DMS 273 (cell line): ENCODE measurements around the gene ATP10B.

Source experiments
- DNase-seq: peaks from one replicate; lab custom pipeline; 2025; ENCODE audit not compliant: unreplicated experiment; lab: John Stamatoyannopoulos, UW

ATP10B gene

DNA sequence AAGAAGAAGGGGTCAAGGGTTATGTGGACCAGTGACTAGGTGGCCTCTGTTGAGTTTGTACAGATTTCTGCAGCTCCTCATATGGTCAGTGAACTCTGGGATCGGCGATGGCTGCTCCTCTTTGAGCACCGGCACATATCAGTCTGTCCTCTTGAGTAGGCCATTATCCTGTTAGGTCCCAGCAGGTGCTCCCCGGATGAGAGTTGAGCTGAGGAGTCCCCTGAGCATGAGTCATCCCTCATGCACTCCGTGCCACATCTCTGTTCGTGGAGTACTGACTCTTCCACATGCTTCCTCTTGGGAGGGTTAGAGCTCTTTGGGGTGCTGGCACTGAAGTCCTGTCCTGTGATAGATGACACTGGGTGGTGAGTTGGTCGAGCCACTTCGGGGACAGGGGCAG lies 286.6 kb downstream of the ATP10B start:
- no peak for DNase-seq

- no peak for DNase-seq
These were observed 295.2 kb downstream of the ATP10B start for GRCh38 chr5:160556846-160557245.

- DNase-seq: peak; percentile 15
These were observed 295.9 kb downstream of the ATP10B start for GRCh38 chr5:160555971-160556631.

- no peak for DNase-seq
These were observed 296.4 kb downstream of the ATP10B start for GRCh38 chr5:160555581-160555970.

- DNase-seq: no peak
These were observed 301.9 kb downstream of the ATP10B start for GRCh38 chr5:160550075-160550474.

DNA sequence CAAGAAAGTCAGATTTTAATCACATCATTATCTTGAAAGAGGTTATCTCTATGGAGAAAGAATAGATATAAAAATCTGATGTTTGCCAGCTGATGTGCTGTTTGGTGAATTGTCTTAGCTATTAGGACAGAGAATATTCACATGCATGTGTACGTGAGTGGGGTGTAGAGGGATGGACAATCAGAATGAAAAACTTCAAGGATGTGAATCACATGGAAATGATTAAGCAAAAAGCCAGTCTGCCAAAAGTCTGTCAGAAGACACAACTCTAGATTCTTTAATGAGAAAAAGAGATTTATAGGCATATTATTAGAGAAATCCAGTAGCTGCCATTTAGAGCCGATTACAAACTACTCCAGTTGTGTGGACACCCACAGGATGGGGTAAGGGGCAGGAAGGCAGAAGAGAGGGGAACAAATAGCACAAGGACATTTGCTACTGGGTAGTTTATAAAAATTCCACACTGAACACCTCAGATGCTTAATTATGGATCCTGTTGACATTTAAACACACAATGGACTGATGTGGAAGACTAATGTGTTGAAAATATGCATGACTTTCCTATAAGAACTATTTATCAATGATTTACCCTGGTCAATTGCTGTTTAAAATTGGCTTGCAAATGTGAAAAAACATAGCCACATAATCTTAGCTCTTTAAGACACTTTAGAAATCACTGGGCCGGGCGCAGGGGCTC lies 302.9 kb downstream of the ATP10B start:
- DNase-seq: no peak

GRCh38 chr5:160547872-160548271 lies 304.1 kb downstream of the ATP10B start:
- DNase-seq: no peak

GRCh38 chr5:160547061-160547460 lies 304.9 kb downstream of the ATP10B start:
- no peak for DNase-seq

DNA sequence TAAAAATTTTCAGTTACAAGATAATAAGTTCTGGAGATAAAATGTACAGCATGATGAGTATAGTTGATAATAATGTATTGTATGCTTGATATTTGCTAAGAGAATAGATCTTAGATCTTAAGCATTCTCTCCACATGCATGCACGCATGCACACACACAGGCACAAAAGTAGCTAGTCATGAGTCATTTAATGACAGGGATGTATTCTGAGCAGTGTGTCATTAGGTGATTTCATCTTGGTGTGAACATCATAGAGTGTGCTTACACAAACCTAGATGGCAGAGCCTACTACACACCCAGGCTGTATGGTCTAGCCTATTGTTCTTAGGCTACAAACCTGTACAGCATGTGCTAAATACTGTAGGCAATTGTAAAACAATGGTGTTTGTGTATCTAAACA lies 306.2 kb downstream of the ATP10B start:
- DNase-seq: no peak

GRCh38 chr5:160543395-160543794 lies 308.6 kb downstream of the ATP10B start:
- DNase-seq: no peak

DNA sequence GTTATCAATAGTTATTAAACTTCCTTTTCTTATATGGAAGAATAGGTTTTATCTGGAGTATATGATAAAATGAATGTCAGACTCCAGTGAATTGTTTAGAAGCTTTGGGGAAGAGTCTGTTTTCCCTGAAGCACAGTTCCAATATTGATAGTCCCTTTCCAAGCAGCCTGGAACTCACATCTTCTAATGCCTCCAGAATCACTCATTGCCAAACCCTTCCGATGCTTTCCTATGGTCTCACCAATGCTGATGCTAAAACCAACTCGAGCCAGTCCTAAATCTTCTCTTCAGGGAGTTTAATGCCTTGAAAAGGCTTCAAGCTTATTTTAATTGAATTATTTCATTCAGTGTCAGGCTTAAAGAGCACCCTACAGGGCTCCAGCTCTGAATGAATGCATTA lies 309.2 kb downstream of the ATP10B start:
- DNase-seq: no peak

GRCh38 chr5:160542281-160542680 lies 309.7 kb downstream of the ATP10B start:
- no peak for DNase-seq

GRCh38 chr5:160539431-160539830 lies 312.6 kb downstream of the ATP10B start:
- no peak for DNase-seq

DNA sequence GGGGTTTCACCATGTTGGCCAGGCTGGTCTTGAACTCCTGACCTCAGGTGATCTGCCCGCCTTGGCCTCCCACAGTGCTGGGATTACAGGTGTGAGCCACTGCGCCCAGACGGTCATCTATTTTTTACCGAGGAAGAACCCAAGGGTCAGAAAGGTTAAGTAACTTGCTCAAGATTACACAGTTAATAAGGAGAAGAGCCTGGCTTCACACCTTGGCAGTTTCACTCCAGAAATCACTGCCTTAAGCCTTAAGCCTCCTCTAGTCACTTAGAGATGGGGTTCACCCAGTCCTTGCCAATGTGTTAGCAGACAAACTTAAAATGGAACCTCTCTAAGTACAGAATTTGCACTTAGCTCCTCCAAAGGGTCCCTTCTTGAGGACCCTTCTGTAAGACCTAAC lies 314.1 kb downstream of the ATP10B start:
- DNase-seq: no peak

- DNase-seq: no peak
These were observed 314.9 kb downstream of the ATP10B start for GRCh38 chr5:160537116-160537515.

DNA sequence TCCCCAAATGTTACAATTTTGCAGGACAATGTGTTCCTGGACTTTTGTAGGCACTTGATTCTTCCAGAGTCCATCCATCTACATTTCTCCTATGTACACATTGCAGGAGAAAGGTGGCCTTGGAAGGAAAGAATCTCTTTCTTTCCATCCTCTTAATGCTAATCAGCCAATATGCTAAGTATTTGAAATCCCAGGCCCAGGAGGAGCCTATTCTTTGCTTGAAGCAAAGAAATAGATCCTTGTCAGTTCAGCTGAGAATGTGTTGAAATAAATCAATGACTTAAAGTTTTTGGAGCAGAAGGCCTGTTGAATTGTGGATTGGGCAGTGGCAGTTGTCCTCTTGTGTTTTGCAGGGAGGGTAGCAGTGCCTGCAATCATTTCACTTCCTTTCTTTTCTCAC lies 317.1 kb downstream of the ATP10B start:
- no peak for DNase-seq

- DNase-seq: no peak
These were observed 317.9 kb downstream of the ATP10B start for GRCh38 chr5:160534125-160534524.

DNA sequence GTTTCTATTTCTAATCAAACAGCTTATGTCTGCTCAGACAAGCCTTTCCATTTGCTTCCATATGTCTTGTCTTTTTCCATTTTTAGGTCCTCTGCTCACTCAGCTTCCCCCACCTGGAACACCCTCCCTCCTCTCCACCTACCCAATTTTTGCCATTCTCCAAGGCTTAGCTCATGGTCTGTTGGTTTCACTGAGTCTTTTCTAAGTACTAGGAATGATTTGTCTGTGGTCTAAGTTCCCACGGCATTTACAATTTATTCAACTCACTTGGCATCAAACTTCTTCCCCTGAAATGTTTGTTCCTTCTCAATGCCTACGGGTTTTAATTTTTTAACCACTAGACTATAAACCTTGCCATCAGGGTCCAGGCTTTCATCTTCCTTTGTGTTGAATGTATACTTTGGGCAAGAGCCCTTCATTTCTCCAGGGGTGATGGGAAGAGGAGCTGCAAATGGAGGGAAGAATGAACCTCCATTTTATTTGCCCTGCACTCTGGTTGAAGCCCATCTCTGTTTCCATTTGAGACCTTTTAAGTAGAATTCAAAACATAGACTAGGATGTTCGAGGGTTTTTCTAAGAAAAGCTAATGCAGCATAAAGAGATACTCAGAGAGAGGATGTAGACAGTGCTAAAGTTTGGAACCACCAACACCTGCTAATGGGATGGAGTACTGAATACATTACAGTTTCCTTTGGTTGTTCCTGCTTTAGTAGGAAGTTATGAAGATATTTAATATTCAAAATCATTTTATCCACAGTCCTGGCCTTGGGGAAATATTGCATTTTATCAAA lies 326.3 kb downstream of the ATP10B start:
- DNase-seq: no peak

DNA sequence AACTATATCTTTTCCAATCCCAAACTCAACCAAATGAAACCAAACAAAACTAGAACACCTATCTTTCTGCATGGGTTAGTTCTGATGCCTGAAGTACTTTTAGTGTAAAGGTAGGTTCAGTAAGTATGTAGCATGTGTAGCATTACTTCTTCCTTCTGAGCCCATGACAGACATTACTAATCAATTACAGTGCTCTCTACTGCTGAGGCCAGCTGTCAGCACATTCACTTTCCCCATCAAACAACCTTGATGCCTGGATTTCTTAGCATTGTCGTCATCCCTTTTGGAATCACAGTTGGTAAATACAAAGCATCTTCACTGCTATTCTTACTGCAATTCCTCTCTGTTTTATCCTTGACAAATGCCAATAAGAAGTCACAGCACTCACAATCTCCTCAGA lies 327.2 kb downstream of the ATP10B start:
- peak; percentile 3 for DNase-seq

DNA sequence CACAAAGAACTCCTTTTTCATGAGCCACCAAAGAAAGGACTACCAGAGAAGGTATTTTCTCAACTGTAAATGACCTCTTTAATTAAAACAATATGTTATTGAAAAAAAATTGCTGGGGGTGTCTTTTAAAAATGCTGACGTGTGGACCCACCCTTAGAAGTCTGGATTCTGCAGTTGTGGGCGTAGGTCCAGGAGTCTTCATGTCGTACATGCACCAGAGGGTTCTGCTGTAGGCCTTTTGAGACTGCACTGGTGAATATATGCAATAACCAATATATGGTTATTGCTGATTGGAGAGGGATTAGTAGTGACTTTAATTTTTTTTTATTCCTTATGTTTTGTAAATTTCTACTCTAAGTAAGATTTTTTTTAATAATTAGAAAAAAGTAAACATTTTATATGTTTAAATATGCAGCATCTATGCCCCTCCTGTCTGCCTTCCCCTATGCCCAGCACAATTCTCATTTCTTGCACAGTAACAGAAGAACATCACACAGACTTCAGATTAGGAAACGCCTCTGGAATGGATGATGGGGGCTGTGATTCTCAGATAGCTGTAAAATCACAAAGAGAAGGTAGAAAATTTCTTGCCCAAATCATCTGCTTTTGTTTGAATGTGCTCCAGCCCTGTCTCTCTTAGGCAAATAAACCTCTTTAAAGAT lies 328.4 kb downstream of the ATP10B start:
- DNase-seq: no peak

DNA sequence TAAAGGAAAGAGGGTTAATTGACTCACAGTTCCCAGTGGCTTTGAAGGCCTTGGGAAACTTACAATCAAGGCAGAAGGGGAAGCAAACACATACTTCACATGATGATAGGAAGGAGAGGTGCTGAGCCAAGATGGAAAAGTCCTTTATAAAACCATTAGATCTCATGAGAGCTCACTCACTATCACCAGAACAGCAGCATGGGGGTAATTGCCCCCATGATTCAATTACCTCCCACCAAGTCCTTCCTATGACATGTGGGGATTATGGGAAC lies 330.7 kb downstream of the ATP10B start:
- no peak for DNase-seq
